ELF-1 (cell line): ENCODE data around the gene OXLD1.

Experiments used
- DNase-seq: peaks from one replicate; pipeline ENCODE4 v3.0.0-alpha.2; 2016; ENCODE audit warnings: low read depth, low spot score

OXLD1 gene

GRCh38 chr17:81666342-81667191, at the start of gene OXLD1, which contains the start of gene CCDC137:
Gene OXLD1, minus strand, starts transcription at chr17:81666605. Its CDS starts 28 bp downstream, at chr17:81666577.
Gene CCDC137, plus strand, starts transcription at chr17:81666737. Its CDS starts 30 bp downstream, at chr17:81666767.
- peak; percentile 97 for DNase-seq

GRCh38 chr17:81715107-81715871, 48.9 kb upstream of the OXLD1 start:
- no peak for DNase-seq

- DNase-seq = no peak
Measured at GRCh38 chr17:81714412-81715106, 48.2 kb upstream of the OXLD1 start.

GRCh38 chr17:81713556-81714411, 47.4 kb upstream of the OXLD1 start:
- DNase-seq = peak; percentile 56

- peak; percentile 54 for DNase-seq
Measured at GRCh38 chr17:81713004-81713555, 46.7 kb upstream of the OXLD1 start.

- peak; percentile 36 for DNase-seq
Measured at GRCh38 chr17:81712468-81713003, 46.1 kb upstream of the OXLD1 start.

GRCh38 chr17:81711814-81712467, 45.5 kb upstream of the OXLD1 start, which contains the start of gene SLC25A10:
Gene SLC25A10, plus strand, starts transcription at chr17:81712284. Its CDS starts 143 bp downstream, at chr17:81712427.
- peak; percentile 78 for DNase-seq

GRCh38 chr17:81710514-81711308, 44.3 kb upstream of the OXLD1 start:
- DNase-seq = peak; percentile 46

GRCh38 chr17:81708739-81709185, 42.4 kb upstream of the OXLD1 start:
- no peak for DNase-seq

- DNase-seq = no peak
Measured at GRCh38 chr17:81707725-81708646, 41.6 kb upstream of the OXLD1 start.

GRCh38 chr17:81706757-81707624, 40.6 kb upstream of the OXLD1 start:
- DNase-seq = no peak

- DNase-seq = no peak
Measured at GRCh38 chr17:81706232-81706611, 39.8 kb upstream of the OXLD1 start.

- no peak for DNase-seq
Measured at GRCh38 chr17:81705518-81706231, 39.3 kb upstream of the OXLD1 start.

GRCh38 chr17:81703747-81704654, 37.6 kb upstream of the OXLD1 start:
- no peak for DNase-seq
